ENCODE data around the gene MIPEP.

DNA sequence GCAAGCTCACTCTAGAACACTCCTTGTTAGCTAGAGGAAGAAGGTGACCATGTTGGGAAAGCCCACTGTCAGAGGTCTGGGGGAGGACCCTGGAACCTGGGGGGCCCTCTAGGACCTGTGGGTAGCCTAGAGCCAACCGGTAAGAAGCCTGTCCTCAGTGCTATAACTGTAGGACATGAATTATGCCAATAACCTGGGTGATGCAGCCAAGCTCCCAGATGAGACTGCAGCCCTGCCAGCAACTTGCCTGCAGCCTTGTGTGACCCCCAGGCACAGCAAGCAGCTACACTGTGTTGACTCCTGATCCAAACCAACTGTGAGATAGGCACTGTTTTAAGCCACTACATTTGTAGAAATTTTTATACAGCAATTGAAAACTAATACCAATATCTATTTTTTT is 122.3 kb downstream of the MIPEP start:
- TF ChIP-seq, protein P1, sequence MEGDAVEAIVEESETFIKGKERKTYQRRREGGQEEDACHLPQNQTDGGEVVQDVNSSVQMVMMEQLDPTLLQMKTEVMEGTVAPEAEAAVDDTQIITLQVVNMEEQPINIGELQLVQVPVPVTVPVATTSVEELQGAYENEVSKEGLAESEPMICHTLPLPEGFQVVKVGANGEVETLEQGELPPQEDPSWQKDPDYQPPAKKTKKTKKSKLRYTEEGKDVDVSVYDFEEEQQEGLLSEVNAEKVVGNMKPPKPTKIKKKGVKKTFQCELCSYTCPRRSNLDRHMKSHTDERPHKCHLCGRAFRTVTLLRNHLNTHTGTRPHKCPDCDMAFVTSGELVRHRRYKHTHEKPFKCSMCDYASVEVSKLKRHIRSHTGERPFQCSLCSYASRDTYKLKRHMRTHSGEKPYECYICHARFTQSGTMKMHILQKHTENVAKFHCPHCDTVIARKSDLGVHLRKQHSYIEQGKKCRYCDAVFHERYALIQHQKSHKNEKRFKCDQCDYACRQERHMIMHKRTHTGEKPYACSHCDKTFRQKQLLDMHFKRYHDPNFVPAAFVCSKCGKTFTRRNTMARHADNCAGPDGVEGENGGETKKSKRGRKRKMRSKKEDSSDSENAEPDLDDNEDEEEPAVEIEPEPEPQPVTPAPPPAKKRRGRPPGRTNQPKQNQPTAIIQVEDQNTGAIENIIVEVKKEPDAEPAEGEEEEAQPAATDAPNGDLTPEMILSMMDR (conservative IDR thresholded peaks at IDR 0.05; ENCODE audit: low read depth, low read length), result no peak
- no peak for TF ChIP-seq EZH2 (IDR thresholded peaks at IDR 0.05; ENCODE audit: borderline replicate concordance, low read depth, low read length, poor library complexity, severe bottlenecking)
